Neural progenitor cell (in vitro differentiated cells): ENCODE measurements around the gene ZNF548. TPM values are rescaled to one million over a fixed set of nuclear protein-coding genes. Genes with fewer than 3 reads are reported as not detected.

ENCODE experiments used
- DNase-seq: peaks from one replicate; pipeline ENCODE4 v3.0.0-alpha.2; 2016; ENCODE audit warnings: low spot score
- H2AFZ ChIP-seq: fragments of 200-600 bp; sonication (generic); replicated peaks from 2 replicates; pipeline ENCODE4 v1.6.1; 2016; ENCODE audit warnings: antibody characterized with exemption
- H3F3A ChIP-seq: fragments of 200-600 bp; sonication (generic); 2 replicates; pipeline ENCODE4 v1.6.1; 2016; ENCODE audit warnings: antibody characterized with exemption, low read depth
- H3K27ac ChIP-seq: fragments of 200-600 bp; sonication (generic); 2 replicates; pipeline ENCODE4 v1.5.1; 2016; ENCODE audit warnings: mild to moderate bottlenecking
- H3K27me3 ChIP-seq: fragments of 200-600 bp; sonication (generic); 2 replicates; pipeline ENCODE4 v1.6.1; 2016; ENCODE audit warnings: mild to moderate bottlenecking, moderate library complexity
- H3K36me3 ChIP-seq: fragments of 200-600 bp; sonication (generic); 2 replicates; pipeline ENCODE4 v1.5.1; 2016
- H3K4me1 ChIP-seq: fragments of 200-600 bp; sonication (generic); 2 replicates; pipeline ENCODE4 v1.6.1; 2016; ENCODE audit warnings: mixed run types
- H3K4me2 ChIP-seq: fragments of 200-600 bp; sonication (generic); 2 replicates; pipeline ENCODE4 v1.6.1; 2016
- H3K4me3 ChIP-seq: fragments of 200-600 bp; sonication (generic); 2 replicates; pipeline ENCODE4 v1.5.1; 2016
- H3K79me2 ChIP-seq: fragments of 200-600 bp; sonication (generic); 2 replicates; pipeline ENCODE4 v1.6.1; 2016; ENCODE audit warnings: low read depth
- H3K9ac ChIP-seq: fragments of 200-600 bp; sonication (generic); 2 replicates; pipeline ENCODE4 v1.6.1; 2016
- H3K9me3 ChIP-seq: fragments of 200-600 bp; sonication (generic); 2 replicates; pipeline ENCODE4 v1.5.1; 2016; ENCODE audit warnings: low read depth
- H4K20me1 ChIP-seq: fragments of 200-600 bp; sonication (generic); 2 replicates; pipeline ENCODE4 v1.6.1; 2016; ENCODE audit warnings: low read depth
- H3K27ac Mint-ChIP-seq: 3 replicates; pipeline ENCODE4 v1.8.0; 2021; ENCODE audit warnings: mixed read lengths
- H3K27me3 Mint-ChIP-seq: 2 replicates; pipeline ENCODE4 v1.8.0; 2022; ENCODE audit warnings: low read depth, mild to moderate bottlenecking, inconsistent platforms, moderate library complexity, mixed read lengths; ENCODE audit not compliant: insufficient read depth
- H3K36me3 Mint-ChIP-seq: 3 replicates; pipeline ENCODE4 v1.8.0; 2021; ENCODE audit warnings: mixed read lengths
- H3K4me1 Mint-ChIP-seq: 3 replicates; pipeline ENCODE4 v1.8.0; 2021; ENCODE audit warnings: mixed read lengths
- H3K4me3 Mint-ChIP-seq: 3 replicates; pipeline ENCODE4 v1.8.0; 2021; ENCODE audit warnings: mild to moderate bottlenecking, moderate library complexity, mixed read lengths
- H3K9me3 Mint-ChIP-seq: 3 replicates; pipeline ENCODE4 v1.8.0; 2020; ENCODE audit warnings: mixed read lengths
- EZH2 ChIP-seq: fragments of 200-600 bp; sonication (generic); IDR thresholded peaks from 2 replicates; pipeline ENCODE4 v1.6.1; 2017; ENCODE audit warnings: antibody characterized with exemption, mild to moderate bottlenecking, moderate library complexity
- EZH2phosphoT487 ChIP-seq: fragments of 200-600 bp; sonication (generic); IDR thresholded peaks from 2 replicates; pipeline ENCODE4 v1.6.1; 2017; ENCODE audit warnings: antibody characterized with exemption
- total RNA-seq: library from RNA; depleted of rRNA; stranded (reverse); fragments of >200 nt; gene quantifications from 2 replicates; pipeline ENCODE4 v1.2.3, GENCODE V29; 2015; ENCODE audit warnings: low replicate concordance
- TF ChIP-seq, protein P1 (sequence below): fragments of 200-600 bp; sonication (generic); IDR thresholded peaks from 2 replicates; pipeline ENCODE4 v1.5.1; 2017; ENCODE audit warnings: antibody characterized with exemption, mild to moderate bottlenecking

ZNF548 gene
- total RNA-seq, 1 donor from 2014 or later: 18.7 TPM

DNA sequence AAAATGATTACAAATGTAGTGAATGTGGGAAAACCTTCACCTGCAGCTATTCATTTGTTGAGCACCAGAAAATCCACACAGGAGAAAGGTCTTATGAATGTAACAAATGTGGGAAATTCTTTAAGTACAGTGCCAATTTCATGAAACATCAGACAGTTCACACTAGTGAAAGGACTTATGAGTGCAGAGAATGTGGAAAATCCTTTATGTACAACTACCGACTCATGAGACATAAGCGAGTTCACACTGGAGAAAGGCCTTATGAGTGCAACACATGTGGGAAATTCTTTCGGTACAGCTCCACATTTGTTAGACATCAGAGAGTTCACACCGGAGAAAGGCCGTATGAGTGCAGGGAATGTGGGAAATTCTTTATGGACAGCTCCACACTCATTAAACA lies 9.2 kb downstream of the ZNF548 start:
- H3K4me3 ChIP-seq: no peak overlapping the region
- peaks cover 22% of the 10 kb centered on the region for H3K9me3 Mint-ChIP-seq
- H3F3A ChIP-seq: no peaks in the 10 kb centered on the region
- H2AFZ ChIP-seq: no peak overlapping the region
- H4K20me1 ChIP-seq: no peaks in the 10 kb centered on the region
- H3K4me1 Mint-ChIP-seq: no peaks in the 10 kb centered on the region
- no peak overlapping the region for H3K27ac Mint-ChIP-seq
- H3K27me3 ChIP-seq: no peaks in the 10 kb centered on the region
- H3K4me1 ChIP-seq: no peaks in the 10 kb centered on the region
- no peaks in the 10 kb centered on the region for H3K9me3 ChIP-seq
- no peak overlapping the region for H3K9ac ChIP-seq
- peaks cover 2% of the 10 kb centered on the region for H3K27me3 Mint-ChIP-seq
- no peak overlapping the region for H3K4me3 Mint-ChIP-seq
- no peak overlapping the region for H3K27ac ChIP-seq
- H3K4me2 ChIP-seq: no peak overlapping the region
- H3K36me3 ChIP-seq: no peaks in the 10 kb centered on the region
- no peak for DNase-seq
- TF ChIP-seq EZH2phosphoT487 (no peak), EZH2 (no peak)
- TF ChIP-seq, protein P1, sequence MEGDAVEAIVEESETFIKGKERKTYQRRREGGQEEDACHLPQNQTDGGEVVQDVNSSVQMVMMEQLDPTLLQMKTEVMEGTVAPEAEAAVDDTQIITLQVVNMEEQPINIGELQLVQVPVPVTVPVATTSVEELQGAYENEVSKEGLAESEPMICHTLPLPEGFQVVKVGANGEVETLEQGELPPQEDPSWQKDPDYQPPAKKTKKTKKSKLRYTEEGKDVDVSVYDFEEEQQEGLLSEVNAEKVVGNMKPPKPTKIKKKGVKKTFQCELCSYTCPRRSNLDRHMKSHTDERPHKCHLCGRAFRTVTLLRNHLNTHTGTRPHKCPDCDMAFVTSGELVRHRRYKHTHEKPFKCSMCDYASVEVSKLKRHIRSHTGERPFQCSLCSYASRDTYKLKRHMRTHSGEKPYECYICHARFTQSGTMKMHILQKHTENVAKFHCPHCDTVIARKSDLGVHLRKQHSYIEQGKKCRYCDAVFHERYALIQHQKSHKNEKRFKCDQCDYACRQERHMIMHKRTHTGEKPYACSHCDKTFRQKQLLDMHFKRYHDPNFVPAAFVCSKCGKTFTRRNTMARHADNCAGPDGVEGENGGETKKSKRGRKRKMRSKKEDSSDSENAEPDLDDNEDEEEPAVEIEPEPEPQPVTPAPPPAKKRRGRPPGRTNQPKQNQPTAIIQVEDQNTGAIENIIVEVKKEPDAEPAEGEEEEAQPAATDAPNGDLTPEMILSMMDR: no peak
- H3K79me2 ChIP-seq: peaks cover 7% of the 10 kb centered on the region
- H3K36me3 Mint-ChIP-seq: peaks cover 62% of the 10 kb centered on the region

DNA sequence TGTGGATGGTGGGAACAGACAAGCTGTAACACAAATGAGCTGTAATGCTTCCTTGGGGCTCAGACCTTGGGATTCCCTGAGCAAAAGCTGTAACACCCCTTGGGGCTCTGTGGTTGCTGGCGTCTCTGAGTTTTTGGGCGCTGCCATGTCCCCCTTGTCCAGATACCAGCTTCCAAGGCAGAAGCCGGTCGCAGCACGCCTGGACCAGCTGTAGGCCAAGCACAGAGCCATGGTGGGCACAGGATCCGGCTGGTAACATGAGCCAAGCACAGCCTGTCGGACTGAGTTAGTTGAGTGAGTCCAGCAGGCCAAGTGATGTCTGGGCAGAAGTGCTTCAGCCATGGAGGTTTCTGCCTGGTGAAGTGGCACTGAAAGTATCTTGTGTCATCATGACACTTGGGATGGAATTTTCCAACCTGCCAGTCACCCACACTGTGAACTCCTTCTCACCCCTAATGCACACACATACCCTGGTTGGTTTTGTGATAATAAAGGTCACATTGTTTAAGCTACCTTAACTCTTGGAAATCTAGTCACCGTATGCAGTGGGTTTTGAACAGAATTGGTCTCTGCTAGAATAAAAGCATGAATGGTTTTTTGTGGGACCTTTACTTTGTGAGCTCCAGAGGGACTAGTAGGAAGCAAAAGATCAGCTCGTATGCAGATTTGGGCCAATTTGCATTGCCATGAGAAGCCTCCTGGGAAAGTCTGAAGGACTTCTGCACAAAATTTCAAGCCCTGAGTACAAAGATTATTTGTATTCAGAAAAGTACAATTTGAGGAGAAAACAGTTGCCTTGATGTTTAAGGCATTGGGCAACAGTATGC lies 14.3 kb downstream of the ZNF548 start:
- H3K36me3 ChIP-seq: no peaks in the 10 kb centered on the region
- TF ChIP-seq, protein P1: no peak
- no peak for TF ChIP-seq EZH2phosphoT487
- no peak for TF ChIP-seq EZH2
- no peak overlapping the region for H3K4me3 ChIP-seq
- H3F3A ChIP-seq: no peaks in the 10 kb centered on the region
- peaks cover 14% of the 10 kb centered on the region for H3K9me3 Mint-ChIP-seq
- peaks cover 1% of the 10 kb centered on the region for H3K27me3 Mint-ChIP-seq
- H3K27me3 ChIP-seq: no peaks in the 10 kb centered on the region
- H3K36me3 Mint-ChIP-seq: peaks cover 23% of the 10 kb centered on the region
- H3K27ac ChIP-seq: no peak overlapping the region
- H3K9me3 ChIP-seq: no peaks in the 10 kb centered on the region
- H3K79me2 ChIP-seq: no peaks in the 10 kb centered on the region
- no peaks in the 10 kb centered on the region for H4K20me1 ChIP-seq
- H3K4me2 ChIP-seq: no peak overlapping the region
- no peaks in the 10 kb centered on the region for H3K4me1 Mint-ChIP-seq
- no peak overlapping the region for H3K9ac ChIP-seq
- no peak for DNase-seq
- no peak overlapping the region for H2AFZ ChIP-seq
- H3K4me1 ChIP-seq: no peaks in the 10 kb centered on the region
- H3K4me3 Mint-ChIP-seq: no peak overlapping the region
- H3K27ac Mint-ChIP-seq: no peak overlapping the region

DNA sequence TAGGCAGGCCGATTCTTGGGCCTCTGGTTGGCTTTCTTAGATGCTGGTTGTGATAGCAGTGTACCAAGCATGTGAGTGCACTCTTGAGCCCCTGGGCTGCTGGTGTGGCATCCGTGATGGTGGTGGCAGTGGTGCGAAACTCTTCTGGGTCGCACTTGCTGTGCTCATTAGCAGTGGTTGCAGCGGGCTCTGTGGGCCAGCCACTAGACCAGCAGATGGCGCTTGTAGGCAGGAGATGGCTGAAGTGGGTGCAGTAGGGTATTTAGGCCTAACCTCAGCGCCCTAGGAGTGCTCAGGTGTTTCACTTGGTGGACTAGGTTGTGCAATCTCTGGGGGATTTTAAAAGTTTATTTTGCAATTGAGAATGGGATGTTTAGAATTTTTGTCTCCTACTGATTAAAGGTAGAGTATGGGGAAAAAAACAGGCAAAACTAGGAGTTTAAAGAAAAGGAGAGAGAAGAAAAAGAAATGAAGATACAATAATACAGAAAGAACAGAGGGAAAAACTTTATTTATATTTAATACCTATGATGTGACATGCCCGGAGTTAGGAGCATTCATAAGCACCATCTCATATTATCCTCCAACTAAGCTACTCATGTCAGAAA lies 17.0 kb downstream of the ZNF548 start:
- Histone ChIP-seq H3F3A (no peaks in the 10 kb centered on the region), H3K36me3 (no peaks in the 10 kb centered on the region), H2AFZ (peak overlapping the region; percentile 38)

More for the DNA sequence above, 17.0 kb downstream of the ZNF548 start:
- Histone ChIP-seq H3K4me2 (no peak overlapping the region), H3K9ac (no peak overlapping the region), H3K27ac (no peak overlapping the region), H3K4me3 (no peak overlapping the region), H4K20me1 (peaks cover 1% of the 10 kb centered on the region), H3K79me2 (peaks cover 4% of the 10 kb centered on the region), H3K27me3 (no peaks in the 10 kb centered on the region), H3K9me3 (no peaks in the 10 kb centered on the region), H3K4me1 (no peaks in the 10 kb centered on the region)
- peaks cover 2% of the 10 kb centered on the region for H3K27me3 Mint-ChIP-seq
- H3K4me3 Mint-ChIP-seq: peak overlapping the region; percentile 29
- H3K9me3 Mint-ChIP-seq: peaks cover 6% of the 10 kb centered on the region
- DNase-seq: peak; percentile 85
- peaks cover 2% of the 10 kb centered on the region for H3K4me1 Mint-ChIP-seq
- peaks cover 5% of the 10 kb centered on the region for H3K36me3 Mint-ChIP-seq
- H3K27ac Mint-ChIP-seq: no peak overlapping the region
- TF ChIP-seq EZH2phosphoT487: no peak
- no peak for TF ChIP-seq EZH2
- TF ChIP-seq, protein P1: peak; percentile 89
